Measurements from ENCODE around the gene DCDC1. TPM values are rescaled to one million over a fixed set of nuclear protein-coding genes. Genes with fewer than 3 reads are reported as not detected.

Gene DCDC1
- total RNA-seq, 3 donors from 2014 or later = 0.19 TPM; not detected in 2

GRCh38 chr11:30926130-30926529, 443.4 kb downstream of the DCDC1 start:
- Mint-ChIP-seq H3K4me3 (no peak overlapping the region), H3K9me3 (no peaks in the 10 kb centered on the region), H3K27me3 (ENCODE audit: low read depth) (no peaks in the 10 kb centered on the region), H3K4me1 (ENCODE audit: low read depth) (no peaks in the 10 kb centered on the region), H3K36me3 (ENCODE audit: insufficient read depth) (no peaks in the 10 kb centered on the region)
- ATAC-seq = no peak
- DNase-seq = no peak

- Mint-ChIP-seq H3K27me3 (ENCODE audit: low read depth) (no peaks in the 10 kb centered on the region), H3K9me3 (no peaks in the 10 kb centered on the region), H3K4me1 (ENCODE audit: low read depth) (no peaks in the 10 kb centered on the region), H3K4me3 (no peak overlapping the region), H3K36me3 (ENCODE audit: insufficient read depth) (no peaks in the 10 kb centered on the region)
- no peak for ATAC-seq
- DNase-seq = no peak
Observed at GRCh38 chr11:30921811-30922210, 447.7 kb downstream of the DCDC1 start.

- no peak for ATAC-seq
- no peaks in the 10 kb centered on the region for H3K36me3 Mint-ChIP-seq (ENCODE audit: insufficient read depth)
- DNase-seq = no peak
- H3K4me1 Mint-ChIP-seq (ENCODE audit: low read depth) = no peaks in the 10 kb centered on the region
- H3K4me3 Mint-ChIP-seq = no peak overlapping the region
- H3K27me3 Mint-ChIP-seq (ENCODE audit: low read depth) = peaks cover 2% of the 10 kb centered on the region
- no peaks in the 10 kb centered on the region for H3K9me3 Mint-ChIP-seq
Observed at GRCh38 chr11:30919389-30920152, 450.0 kb downstream of the DCDC1 start.

GRCh38 chr11:30917859-30918478, 451.6 kb downstream of the DCDC1 start:
- no peaks in the 10 kb centered on the region for H3K36me3 Mint-ChIP-seq (ENCODE audit: insufficient read depth)
- DNase-seq (no peak), ATAC-seq (no peak)
- no peaks in the 10 kb centered on the region for H3K9me3 Mint-ChIP-seq
- H3K27me3 Mint-ChIP-seq (ENCODE audit: low read depth) = peaks cover 2% of the 10 kb centered on the region
- H3K4me3 Mint-ChIP-seq = no peak overlapping the region
- no peaks in the 10 kb centered on the region for H3K4me1 Mint-ChIP-seq (ENCODE audit: low read depth)

GRCh38 chr11:30917266-30917665, 452.3 kb downstream of the DCDC1 start:
- Mint-ChIP-seq H3K4me1 (ENCODE audit: low read depth) (no peaks in the 10 kb centered on the region), H3K4me3 (no peak overlapping the region), H3K27me3 (ENCODE audit: low read depth) (peaks cover 2% of the 10 kb centered on the region), H3K9me3 (no peaks in the 10 kb centered on the region), H3K36me3 (ENCODE audit: insufficient read depth) (no peaks in the 10 kb centered on the region)
- no peak for ATAC-seq
- no peak for DNase-seq

GRCh38 chr11:30916764-30917163, 452.8 kb downstream of the DCDC1 start:
- no peak for ATAC-seq
- H3K4me3 Mint-ChIP-seq = no peak overlapping the region

GRCh38 chr11:30914143-30914762, 455.3 kb downstream of the DCDC1 start:
- Mint-ChIP-seq H3K9me3 (no peaks in the 10 kb centered on the region), H3K27me3 (ENCODE audit: low read depth) (peaks cover 2% of the 10 kb centered on the region), H3K4me3 (no peak overlapping the region), H3K4me1 (ENCODE audit: low read depth) (no peaks in the 10 kb centered on the region), H3K36me3 (ENCODE audit: insufficient read depth) (no peaks in the 10 kb centered on the region)
- DNase-seq (no peak), ATAC-seq (no peak)

More at GRCh38 chr11:30916764-30917163, 452.8 kb downstream of the DCDC1 start:
- Mint-ChIP-seq H3K27me3 (ENCODE audit: low read depth) (peaks cover 2% of the 10 kb centered on the region), H3K9me3 (no peaks in the 10 kb centered on the region), H3K36me3 (ENCODE audit: insufficient read depth) (no peaks in the 10 kb centered on the region), H3K4me1 (ENCODE audit: low read depth) (no peaks in the 10 kb centered on the region)
- no peak for DNase-seq

- Mint-ChIP-seq H3K9me3 (no peaks in the 10 kb centered on the region), H3K4me1 (ENCODE audit: low read depth) (no peaks in the 10 kb centered on the region), H3K36me3 (ENCODE audit: insufficient read depth) (no peaks in the 10 kb centered on the region), H3K27me3 (ENCODE audit: low read depth) (peaks cover 2% of the 10 kb centered on the region), H3K4me3 (no peak overlapping the region)
- ATAC-seq (no peak), DNase-seq (no peak)
Observed at GRCh38 chr11:30911247-30911646, 458.3 kb downstream of the DCDC1 start.

- DNase-seq (no peak), ATAC-seq (no peak)
- no peaks in the 10 kb centered on the region for H3K36me3 Mint-ChIP-seq (ENCODE audit: insufficient read depth)
- no peak overlapping the region for H3K4me3 Mint-ChIP-seq
- H3K9me3 Mint-ChIP-seq = no peaks in the 10 kb centered on the region
- no peaks in the 10 kb centered on the region for H3K4me1 Mint-ChIP-seq (ENCODE audit: low read depth)
- H3K27me3 Mint-ChIP-seq (ENCODE audit: low read depth) = peaks cover 3% of the 10 kb centered on the region
Observed at GRCh38 chr11:30908857-30909256, 460.7 kb downstream of the DCDC1 start.

GRCh38 chr11:30908272-30908671, 461.3 kb downstream of the DCDC1 start:
- ATAC-seq (no peak), DNase-seq (no peak)
- no peaks in the 10 kb centered on the region for H3K4me1 Mint-ChIP-seq (ENCODE audit: low read depth)
- no peaks in the 10 kb centered on the region for H3K36me3 Mint-ChIP-seq (ENCODE audit: insufficient read depth)
- H3K27me3 Mint-ChIP-seq (ENCODE audit: low read depth) = peaks cover 3% of the 10 kb centered on the region
- no peaks in the 10 kb centered on the region for H3K9me3 Mint-ChIP-seq
- H3K4me3 Mint-ChIP-seq = no peak overlapping the region

- H3K4me1 Mint-ChIP-seq (ENCODE audit: low read depth) = no peaks in the 10 kb centered on the region
- no peaks in the 10 kb centered on the region for H3K9me3 Mint-ChIP-seq
- H3K36me3 Mint-ChIP-seq (ENCODE audit: insufficient read depth) = no peaks in the 10 kb centered on the region
- ATAC-seq = no peak
- DNase-seq = no peak
- peaks cover 3% of the 10 kb centered on the region for H3K27me3 Mint-ChIP-seq (ENCODE audit: low read depth)
- no peak overlapping the region for H3K4me3 Mint-ChIP-seq
Observed at GRCh38 chr11:30902929-30903328, 466.6 kb downstream of the DCDC1 start.

- Mint-ChIP-seq H3K36me3 (ENCODE audit: insufficient read depth) (no peaks in the 10 kb centered on the region), H3K4me3 (no peak overlapping the region)
Observed at GRCh38 chr11:30895046-30895445, 474.5 kb downstream of the DCDC1 start.

GRCh38 chr11:30893318-30893717, 476.2 kb downstream of the DCDC1 start:
- no peak for DNase-seq
- H3K36me3 Mint-ChIP-seq (ENCODE audit: insufficient read depth) = no peaks in the 10 kb centered on the region
- H3K9me3 Mint-ChIP-seq = no peaks in the 10 kb centered on the region
- H3K4me3 Mint-ChIP-seq = no peak overlapping the region
- H3K4me1 Mint-ChIP-seq (ENCODE audit: low read depth) = no peaks in the 10 kb centered on the region
- ATAC-seq = no peak
- H3K27me3 Mint-ChIP-seq (ENCODE audit: low read depth) = no peaks in the 10 kb centered on the region

More at GRCh38 chr11:30895046-30895445, 474.5 kb downstream of the DCDC1 start:
- H3K9me3 Mint-ChIP-seq = no peaks in the 10 kb centered on the region
- no peak for ATAC-seq
- no peaks in the 10 kb centered on the region for H3K27me3 Mint-ChIP-seq (ENCODE audit: low read depth)
- no peaks in the 10 kb centered on the region for H3K4me1 Mint-ChIP-seq (ENCODE audit: low read depth)
- no peak for DNase-seq

- DNase-seq (no peak), ATAC-seq (no peak)
- Mint-ChIP-seq H3K27me3 (ENCODE audit: low read depth) (no peaks in the 10 kb centered on the region), H3K9me3 (no peaks in the 10 kb centered on the region), H3K36me3 (ENCODE audit: insufficient read depth) (no peaks in the 10 kb centered on the region), H3K4me3 (no peak overlapping the region), H3K4me1 (ENCODE audit: low read depth) (no peaks in the 10 kb centered on the region)
Observed at GRCh38 chr11:30889143-30889794, 480.3 kb downstream of the DCDC1 start.

All from activated T-cell treated with anti-CD3 and anti-CD28 coated beads, Interleukin-2, amount 50 U/mL, for 4 hours (primary cell).